Measurements from ENCODE around the gene MLST8.
A peak's percentile ranks its signal among the peaks of the same experiment; 100 is the strongest.
"Not testable (repeated sequence)": the region's sequence is repeated elsewhere in the genome, so short reads cannot be mapped to it uniquely, and the experiment has no call there.

Gene MLST8

DNA sequence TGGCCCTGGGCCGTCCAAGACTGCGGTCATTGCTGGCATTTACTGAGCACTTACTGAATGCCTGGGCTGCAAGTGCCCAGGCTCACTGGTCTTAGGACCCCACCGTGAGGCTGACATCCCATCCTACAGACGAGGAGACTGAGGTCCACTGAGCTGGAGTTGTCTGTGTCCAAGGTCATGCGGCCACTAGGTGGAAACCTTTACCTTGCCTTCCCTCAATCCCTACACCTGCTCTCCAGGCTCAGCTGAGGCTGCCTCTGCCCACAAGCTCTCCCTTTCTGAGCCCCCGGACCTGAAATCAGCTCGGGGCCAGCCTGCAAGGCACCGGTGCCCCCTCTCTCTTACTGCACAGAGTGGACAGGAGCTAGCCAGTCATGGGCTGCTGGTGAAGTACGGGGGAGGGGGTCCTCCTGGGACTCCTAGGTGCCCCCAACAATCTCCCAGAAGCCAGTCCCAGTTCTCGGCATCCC is 10.4 kb upstream of the MLST8 start:
- Histone ChIP-seq H3K9me3 (ENCODE audit: insufficient read depth, low read depth, low read length) (no peaks in the 10 kb centered on the region), H3K27ac (ENCODE audit: low read length) (no peak overlapping the region), H3K9ac (ENCODE audit: low read depth, low read length) (no peak overlapping the region), H3K27me3 (ENCODE audit: insufficient read depth, low read length) (peaks cover 46% of the 10 kb centered on the region), H3K4me1 (ENCODE audit: insufficient read depth, low read length) (no peaks in the 10 kb centered on the region), H3K36me3 (ENCODE audit: insufficient read depth, low read depth, low read length) (no peaks in the 10 kb centered on the region), H3K4me3 (ENCODE audit: low read length) (peak overlapping the region; percentile 48; the same call in 1 of the 2 replicates)

GRCh38 chr16:2195322-2196161 is 9.7 kb upstream of the MLST8 start:
- Histone ChIP-seq H3K27me3 (ENCODE audit: insufficient read depth, low read length) (peaks cover 52% of the 10 kb centered on the region), H3K4me3 (ENCODE audit: low read length) (peak overlapping the region; percentile 48; the same call in 1 of the 2 replicates), H3K27ac (ENCODE audit: low read length) (no peak overlapping the region)

DNA sequence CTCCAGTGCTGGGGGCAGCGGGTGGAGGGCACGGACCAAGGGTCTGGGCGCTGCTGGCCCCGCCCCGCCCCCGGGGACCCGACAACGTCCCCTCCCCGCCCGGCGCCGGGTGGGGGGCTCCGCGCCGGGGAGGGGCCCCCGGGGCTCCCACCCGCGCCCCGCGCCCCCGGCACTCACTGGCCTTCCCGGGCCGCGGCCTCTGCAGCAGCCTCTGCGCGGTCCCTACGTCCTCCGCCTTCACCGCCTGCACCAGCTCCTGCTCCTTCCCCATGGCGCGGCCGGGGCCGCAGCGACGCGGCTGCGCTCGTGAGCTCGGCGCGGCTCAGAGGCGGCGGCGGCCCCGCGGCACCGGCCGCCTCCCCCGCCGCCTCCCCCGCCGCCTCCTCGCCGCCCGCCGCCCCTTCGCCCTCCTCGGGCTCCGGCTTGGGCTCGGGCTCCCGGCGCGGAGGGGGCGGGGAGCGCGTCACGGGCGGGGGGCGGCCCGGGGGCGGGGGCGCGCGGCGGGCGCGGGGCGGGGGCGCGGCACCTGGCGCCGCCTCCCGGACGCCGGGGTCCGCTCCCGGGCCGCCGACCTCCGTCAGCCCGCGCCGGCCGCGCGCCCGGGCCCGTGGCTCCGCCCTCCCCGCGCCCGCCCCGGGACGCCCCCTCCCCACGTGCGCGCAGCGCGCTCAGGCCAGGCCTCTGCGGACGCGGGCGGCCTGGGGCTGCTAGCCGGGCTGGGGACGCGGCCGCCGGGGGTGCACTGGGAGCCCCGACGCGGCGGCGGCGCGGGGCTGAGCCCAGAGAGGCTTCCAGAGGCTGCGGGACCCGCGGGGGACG is 8.9 kb upstream of the MLST8 start, which contains the start of gene CASKIN1:
CASKIN1 (minus strand) TSS at position 444 of the 819 bp plus-strand sequence; CDS start at position 271, 173 bp downstream.
- Histone ChIP-seq H3K4me3 (ENCODE audit: low read length) (peak within 1 kb of the TSS; percentile 51; the same call in 1 of the 2 replicates), H3K27me3 (ENCODE audit: insufficient read depth, low read length) (peaks cover 57% of the 10 kb centered on the region), H3K36me3 (ENCODE audit: insufficient read depth, low read depth, low read length) (no peaks in the 10 kb centered on the region), H3K9ac (ENCODE audit: low read depth, low read length) (no peak within 1 kb of the TSS), H3K9me3 (ENCODE audit: insufficient read depth, low read depth, low read length) (no peaks in the 10 kb centered on the region), H3K4me1 (ENCODE audit: insufficient read depth, low read length) (no peaks in the 10 kb centered on the region), H3K27ac (ENCODE audit: low read length) (no peak within 1 kb of the TSS)

More at GRCh38 chr16:2195322-2196161, 9.7 kb upstream of the MLST8 start:
- Histone ChIP-seq H3K9ac (ENCODE audit: low read depth, low read length) (no peak overlapping the region), H3K9me3 (ENCODE audit: insufficient read depth, low read depth, low read length) (no peaks in the 10 kb centered on the region), H3K36me3 (ENCODE audit: insufficient read depth, low read depth, low read length) (no peaks in the 10 kb centered on the region), H3K4me1 (ENCODE audit: insufficient read depth, low read length) (no peaks in the 10 kb centered on the region)

DNA sequence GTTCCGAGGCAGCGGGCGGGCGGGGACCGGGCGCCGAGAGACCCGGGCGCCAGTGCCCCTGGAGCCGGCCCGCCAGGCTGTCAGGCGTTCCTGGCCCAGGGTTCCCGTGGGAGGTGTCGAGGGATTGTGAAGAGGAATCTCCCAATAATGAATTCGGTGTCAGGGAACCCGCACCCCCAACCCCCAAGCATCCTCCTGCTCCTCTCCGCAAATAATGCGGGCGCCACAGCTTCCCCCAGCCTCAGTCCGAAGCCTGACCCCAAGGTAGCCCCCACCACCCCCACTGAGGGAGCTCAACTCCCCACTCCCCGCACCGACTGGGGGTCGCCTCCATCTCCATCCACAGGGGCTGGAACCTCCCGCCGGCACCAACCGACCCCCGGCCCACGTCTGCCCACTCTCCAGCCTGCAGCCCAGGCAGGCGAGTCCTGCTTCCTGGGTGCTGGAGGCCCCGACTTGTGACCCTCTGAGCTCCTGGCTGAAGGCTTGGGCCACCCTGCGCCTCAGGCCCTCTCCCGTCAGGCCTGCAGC is 8.2 kb upstream of the MLST8 start:
- no peaks in the 10 kb centered on the region for H3K36me3 ChIP-seq (ENCODE audit: insufficient read depth, low read depth, low read length)
- no peak overlapping the region for H3K27ac ChIP-seq (ENCODE audit: low read length)
- H3K9ac ChIP-seq (ENCODE audit: low read depth, low read length), result no peak overlapping the region
- H3K27me3 ChIP-seq (ENCODE audit: insufficient read depth, low read length), result peaks cover 61% of the 10 kb centered on the region
- no peaks in the 10 kb centered on the region for H3K4me1 ChIP-seq (ENCODE audit: insufficient read depth, low read length)
- H3K4me3 ChIP-seq (ENCODE audit: low read length), result peak overlapping the region; percentile 51; the same call in 1 of the 2 replicates
- no peaks in the 10 kb centered on the region for H3K9me3 ChIP-seq (ENCODE audit: insufficient read depth, low read depth, low read length)

DNA sequence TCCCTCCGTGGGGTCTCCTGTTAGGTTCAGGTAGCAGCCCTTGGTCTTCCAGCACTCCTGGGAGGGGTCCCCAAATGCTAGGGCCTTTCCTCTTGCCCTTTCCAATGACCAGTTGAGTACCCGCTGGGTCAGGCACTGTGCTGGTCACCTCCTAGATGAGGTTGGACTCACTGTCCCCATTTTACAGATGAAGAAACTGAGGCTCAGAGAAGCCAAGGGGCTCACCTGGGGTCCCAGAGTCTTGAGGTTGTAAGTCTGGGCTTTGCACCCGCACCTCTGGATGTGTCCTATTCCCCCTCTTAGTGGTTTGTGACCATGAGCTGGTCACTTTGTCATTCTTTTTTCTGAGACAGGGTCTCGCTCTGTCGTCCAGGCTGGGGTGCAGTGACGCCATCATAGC is 7.5 kb upstream of the MLST8 start:
- Histone ChIP-seq H3K36me3 (ENCODE audit: insufficient read depth, low read depth, low read length) (no peaks in the 10 kb centered on the region), H3K27me3 (ENCODE audit: insufficient read depth, low read length) (peaks cover 61% of the 10 kb centered on the region), H3K4me3 (ENCODE audit: low read length) (no peak overlapping the region), H3K4me1 (ENCODE audit: insufficient read depth, low read length) (no peaks in the 10 kb centered on the region), H3K27ac (ENCODE audit: low read length) (no peak overlapping the region), H3K9ac (ENCODE audit: low read depth, low read length) (no peak overlapping the region), H3K9me3 (ENCODE audit: insufficient read depth, low read depth, low read length) (no peaks in the 10 kb centered on the region)

DNA sequence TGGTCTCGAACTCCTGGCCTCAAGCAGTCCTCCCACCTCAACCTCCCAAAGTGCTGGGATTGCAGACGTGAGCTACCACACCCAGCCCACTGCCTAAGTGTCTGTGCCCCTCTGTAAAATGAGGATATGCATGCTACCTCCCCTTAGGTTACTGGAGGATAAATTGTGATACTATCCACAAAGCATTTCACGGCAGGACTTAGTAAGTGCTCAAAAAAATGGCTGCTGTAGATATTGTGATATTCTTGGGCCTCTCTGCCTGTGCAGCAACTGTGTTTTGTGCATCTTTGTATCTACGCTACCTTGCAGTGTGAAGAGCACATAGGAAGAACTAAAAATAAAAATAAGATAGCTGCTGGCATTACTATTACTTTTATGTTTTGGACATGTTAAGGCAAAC is 7.0 kb upstream of the MLST8 start:
- Histone ChIP-seq H3K36me3 (ENCODE audit: insufficient read depth, low read depth, low read length) (no peaks in the 10 kb centered on the region), H3K4me1 (ENCODE audit: insufficient read depth, low read length) (no peaks in the 10 kb centered on the region), H3K4me3 (ENCODE audit: low read length) (no peak overlapping the region), H3K27ac (ENCODE audit: low read length) (no peak overlapping the region), H3K27me3 (ENCODE audit: insufficient read depth, low read length) (peaks cover 61% of the 10 kb centered on the region), H3K9me3 (ENCODE audit: insufficient read depth, low read depth, low read length) (no peaks in the 10 kb centered on the region), H3K9ac (ENCODE audit: low read depth, low read length) (no peak overlapping the region)

- Histone ChIP-seq H3K27ac (ENCODE audit: low read length) (no peak overlapping the region), H3K4me3 (ENCODE audit: low read length) (no peak overlapping the region), H3K9ac (ENCODE audit: low read depth, low read length) (no peak overlapping the region), H3K4me1 (ENCODE audit: insufficient read depth, low read length) (no peaks in the 10 kb centered on the region), H3K9me3 (ENCODE audit: insufficient read depth, low read depth, low read length) (no peaks in the 10 kb centered on the region), H3K27me3 (ENCODE audit: insufficient read depth, low read length) (peaks cover 61% of the 10 kb centered on the region), H3K36me3 (ENCODE audit: insufficient read depth, low read depth, low read length) (no peaks in the 10 kb centered on the region)
Measured at GRCh38 chr16:2199095-2199494, 6.2 kb upstream of the MLST8 start.

- Histone ChIP-seq H3K36me3 (ENCODE audit: insufficient read depth, low read depth, low read length) (no peaks in the 10 kb centered on the region), H3K4me1 (ENCODE audit: insufficient read depth, low read length) (no peaks in the 10 kb centered on the region; the same call in 1 of the 2 replicates), H3K9ac (ENCODE audit: low read depth, low read length) (no peak overlapping the region), H3K9me3 (ENCODE audit: insufficient read depth, low read depth, low read length) (no peaks in the 10 kb centered on the region), H3K27ac (ENCODE audit: low read length) (no peak overlapping the region), H3K27me3 (ENCODE audit: insufficient read depth, low read length) (peaks cover 59% of the 10 kb centered on the region), H3K4me3 (ENCODE audit: low read length) (no peak overlapping the region)
Measured at GRCh38 chr16:2199621-2200139, 5.6 kb upstream of the MLST8 start.

GRCh38 chr16:2200313-2200712 is 4.9 kb upstream of the MLST8 start:
- Histone ChIP-seq H3K9me3 (ENCODE audit: insufficient read depth, low read depth, low read length) (no peaks in the 10 kb centered on the region), H3K4me3 (ENCODE audit: low read length) (no peak overlapping the region), H3K9ac (ENCODE audit: low read depth, low read length) (no peak overlapping the region), H3K27me3 (ENCODE audit: insufficient read depth, low read length) (peaks cover 53% of the 10 kb centered on the region), H3K27ac (ENCODE audit: low read length) (no peak overlapping the region), H3K36me3 (ENCODE audit: insufficient read depth, low read depth, low read length) (no peaks in the 10 kb centered on the region), H3K4me1 (ENCODE audit: insufficient read depth, low read length) (no peaks in the 10 kb centered on the region; the same call in 1 of the 2 replicates)

- H3K27ac ChIP-seq (ENCODE audit: low read length); H3K9ac ChIP-seq (ENCODE audit: low read depth, low read length); H3K4me3 ChIP-seq (ENCODE audit: low read length); H3K4me1 ChIP-seq (ENCODE audit: insufficient read depth, low read length); H3K9me3 ChIP-seq (ENCODE audit: insufficient read depth, low read depth, low read length): not testable (repeated sequence)
- Histone ChIP-seq H3K36me3 (ENCODE audit: insufficient read depth, low read depth, low read length) (peaks cover 16% of the 10 kb centered on the region), H3K27me3 (ENCODE audit: insufficient read depth, low read length) (peaks cover 32% of the 10 kb centered on the region)
Measured at GRCh38 chr16:2203119-2203688, 2.0 kb upstream of the MLST8 start.
